Neural cell (in vitro differentiated cells): ENCODE data around the gene L3MBTL4.

Experiments
- EP300 ChIP-seq: fragments of 450-650 bp; conservative IDR thresholded peaks from 2 replicates; pipeline ENCODE4 v1.6.1; 2014; ENCODE audit warnings: antibody characterized with exemption, mild to moderate bottlenecking, moderate library complexity; ENCODE audit not compliant: poor library complexity, severe bottlenecking
- EZH2 ChIP-seq: fragments of 200-600, 300-800 bp; shearing (Covaris generic), sonication (generic); IDR thresholded peaks from 2 replicates; pipeline ENCODE4 v1.6.1; 2014; ENCODE audit warnings: antibody characterized with exemption, low read length, borderline replicate concordance, mild to moderate bottlenecking; ENCODE audit not compliant: insufficient read depth, poor library complexity, severe bottlenecking
- MXI1 ChIP-seq: fragments of 450-650 bp; conservative IDR thresholded peaks from 2 replicates; pipeline ENCODE4 v1.6.1; 2014; ENCODE audit warnings: antibody characterized with exemption, mild to moderate bottlenecking; ENCODE audit not compliant: poor library complexity, severe bottlenecking
- POLR2AphosphoS5 ChIP-seq: IDR thresholded peaks from 2 replicates; pipeline ENCODE4 v1.6.1; 2012
- SMC3 ChIP-seq: fragments of 450-650 bp; conservative IDR thresholded peaks from 2 replicates; pipeline ENCODE4 v1.6.1; 2014; ENCODE audit warnings: antibody characterized with exemption, mild to moderate bottlenecking, moderate library complexity; ENCODE audit not compliant: poor library complexity
- TAF1 ChIP-seq: IDR thresholded peaks from 2 replicates; pipeline ENCODE4 v1.6.1; 2012; ENCODE audit warnings: low read depth
- TF ChIP-seq, protein P1 (sequence below): fragments of 450-650 bp; IDR thresholded peaks from 2 replicates; pipeline ENCODE4 v1.5.1; 2014; ENCODE audit warnings: antibody characterized with exemption, mild to moderate bottlenecking, moderate library complexity; ENCODE audit not compliant: poor library complexity, severe bottlenecking
- TF ChIP-seq, protein P2 (sequence below): IDR thresholded peaks from 2 replicates; pipeline ENCODE4 v1.6.1; 2012; ENCODE audit warnings: borderline replicate concordance

DNA sequence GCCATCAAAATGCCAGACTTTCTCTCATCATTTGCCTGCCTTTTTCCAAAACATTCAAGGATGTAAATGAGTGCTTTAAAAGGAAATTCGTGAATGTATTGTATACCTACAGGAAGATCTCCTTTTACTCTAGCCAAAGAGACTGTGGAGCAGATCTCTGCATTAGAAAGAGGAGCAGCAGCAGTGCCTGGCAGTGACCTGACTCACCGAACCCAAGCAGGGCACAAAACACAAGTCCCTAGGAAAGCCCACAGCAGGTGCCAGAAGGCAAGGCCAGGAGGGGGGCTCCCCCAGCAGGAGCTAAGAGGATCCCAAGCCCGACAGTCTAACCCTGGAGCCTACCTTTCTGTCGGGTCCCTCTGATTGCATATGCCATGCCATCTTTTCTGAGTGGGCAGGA, 47.9 kb downstream of the L3MBTL4 start:
- TF ChIP-seq, protein P1, sequence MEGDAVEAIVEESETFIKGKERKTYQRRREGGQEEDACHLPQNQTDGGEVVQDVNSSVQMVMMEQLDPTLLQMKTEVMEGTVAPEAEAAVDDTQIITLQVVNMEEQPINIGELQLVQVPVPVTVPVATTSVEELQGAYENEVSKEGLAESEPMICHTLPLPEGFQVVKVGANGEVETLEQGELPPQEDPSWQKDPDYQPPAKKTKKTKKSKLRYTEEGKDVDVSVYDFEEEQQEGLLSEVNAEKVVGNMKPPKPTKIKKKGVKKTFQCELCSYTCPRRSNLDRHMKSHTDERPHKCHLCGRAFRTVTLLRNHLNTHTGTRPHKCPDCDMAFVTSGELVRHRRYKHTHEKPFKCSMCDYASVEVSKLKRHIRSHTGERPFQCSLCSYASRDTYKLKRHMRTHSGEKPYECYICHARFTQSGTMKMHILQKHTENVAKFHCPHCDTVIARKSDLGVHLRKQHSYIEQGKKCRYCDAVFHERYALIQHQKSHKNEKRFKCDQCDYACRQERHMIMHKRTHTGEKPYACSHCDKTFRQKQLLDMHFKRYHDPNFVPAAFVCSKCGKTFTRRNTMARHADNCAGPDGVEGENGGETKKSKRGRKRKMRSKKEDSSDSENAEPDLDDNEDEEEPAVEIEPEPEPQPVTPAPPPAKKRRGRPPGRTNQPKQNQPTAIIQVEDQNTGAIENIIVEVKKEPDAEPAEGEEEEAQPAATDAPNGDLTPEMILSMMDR, result no peak
- TF ChIP-seq POLR2AphosphoS5 (no peak), TAF1 (no peak), EZH2 (no peak), EP300 (no peak), SMC3 (no peak), MXI1 (no peak)
- TF ChIP-seq, protein P2, sequence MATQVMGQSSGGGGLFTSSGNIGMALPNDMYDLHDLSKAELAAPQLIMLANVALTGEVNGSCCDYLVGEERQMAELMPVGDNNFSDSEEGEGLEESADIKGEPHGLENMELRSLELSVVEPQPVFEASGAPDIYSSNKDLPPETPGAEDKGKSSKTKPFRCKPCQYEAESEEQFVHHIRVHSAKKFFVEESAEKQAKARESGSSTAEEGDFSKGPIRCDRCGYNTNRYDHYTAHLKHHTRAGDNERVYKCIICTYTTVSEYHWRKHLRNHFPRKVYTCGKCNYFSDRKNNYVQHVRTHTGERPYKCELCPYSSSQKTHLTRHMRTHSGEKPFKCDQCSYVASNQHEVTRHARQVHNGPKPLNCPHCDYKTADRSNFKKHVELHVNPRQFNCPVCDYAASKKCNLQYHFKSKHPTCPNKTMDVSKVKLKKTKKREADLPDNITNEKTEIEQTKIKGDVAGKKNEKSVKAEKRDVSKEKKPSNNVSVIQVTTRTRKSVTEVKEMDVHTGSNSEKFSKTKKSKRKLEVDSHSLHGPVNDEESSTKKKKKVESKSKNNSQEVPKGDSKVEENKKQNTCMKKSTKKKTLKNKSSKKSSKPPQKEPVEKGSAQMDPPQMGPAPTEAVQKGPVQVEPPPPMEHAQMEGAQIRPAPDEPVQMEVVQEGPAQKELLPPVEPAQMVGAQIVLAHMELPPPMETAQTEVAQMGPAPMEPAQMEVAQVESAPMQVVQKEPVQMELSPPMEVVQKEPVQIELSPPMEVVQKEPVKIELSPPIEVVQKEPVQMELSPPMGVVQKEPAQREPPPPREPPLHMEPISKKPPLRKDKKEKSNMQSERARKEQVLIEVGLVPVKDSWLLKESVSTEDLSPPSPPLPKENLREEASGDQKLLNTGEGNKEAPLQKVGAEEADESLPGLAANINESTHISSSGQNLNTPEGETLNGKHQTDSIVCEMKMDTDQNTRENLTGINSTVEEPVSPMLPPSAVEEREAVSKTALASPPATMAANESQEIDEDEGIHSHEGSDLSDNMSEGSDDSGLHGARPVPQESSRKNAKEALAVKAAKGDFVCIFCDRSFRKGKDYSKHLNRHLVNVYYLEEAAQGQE, result no peak
